Fibroblast of pulmonary artery (primary cell): ENCODE measurements around the gene ABCC6.
"Not testable (repeated sequence)": the region's sequence is repeated elsewhere in the genome, so short reads cannot be mapped to it uniquely, and the experiment has no call there.

Experiments
- DNase-seq: peaks from one replicate; pipeline ENCODE4 v3.0.0-alpha.2; 2010; ENCODE audit warnings: low read depth
- H3K4me3 ChIP-seq: replicated peaks from 2 replicates; pipeline ENCODE4 v1.5.1; 2011; ENCODE audit warnings: low read depth, mild to moderate bottlenecking, control low read depth, low read length, moderate library complexity

ABCC6 gene

GRCh38 chr16:16240667-16241066 is 17.4 kb upstream of the ABCC6 start:
- not testable (repeated sequence) for H3K4me3 ChIP-seq, DNase-seq

- not testable (repeated sequence) for DNase-seq, H3K4me3 ChIP-seq
These were observed 14.4 kb upstream of the ABCC6 start for GRCh38 chr16:16237738-16238137.

- not testable (repeated sequence) for H3K4me3 ChIP-seq, DNase-seq
These were observed 13.8 kb upstream of the ABCC6 start for GRCh38 chr16:16237071-16237470.

- DNase-seq, H3K4me3 ChIP-seq: not testable (repeated sequence)
These were observed 9.4 kb upstream of the ABCC6 start for GRCh38 chr16:16232692-16233061.

GRCh38 chr16:16223662-16224241 is 458 bp upstream of the ABCC6 start:
- DNase-seq, H3K4me3 ChIP-seq: not testable (repeated sequence)

- H3K4me3 ChIP-seq, DNase-seq: not testable (repeated sequence)
These were observed 1.9 kb downstream of the ABCC6 start for GRCh38 chr16:16221382-16221781.

GRCh38 chr16:16220449-16220848 is 2.8 kb downstream of the ABCC6 start:
- not testable (repeated sequence) for DNase-seq, H3K4me3 ChIP-seq

- not testable (repeated sequence) for DNase-seq, H3K4me3 ChIP-seq
These were observed 4.5 kb downstream of the ABCC6 start for GRCh38 chr16:16218787-16219186.

- not testable (repeated sequence) for H3K4me3 ChIP-seq, DNase-seq
These were observed 4.9 kb downstream of the ABCC6 start for GRCh38 chr16:16218349-16218748.

GRCh38 chr16:16213863-16214293 is 9.4 kb downstream of the ABCC6 start:
- H3K4me3 ChIP-seq = not testable (repeated sequence)
- DNase-seq = peak; percentile 66

GRCh38 chr16:16211404-16211803 is 11.9 kb downstream of the ABCC6 start:
- not testable (repeated sequence) for DNase-seq, H3K4me3 ChIP-seq

- not testable (repeated sequence) for H3K4me3 ChIP-seq, DNase-seq
These were observed 14.8 kb downstream of the ABCC6 start for GRCh38 chr16:16208461-16208860.

GRCh38 chr16:16207787-16208334 is 15.4 kb downstream of the ABCC6 start:
- DNase-seq, H3K4me3 ChIP-seq: not testable (repeated sequence)

GRCh38 chr16:16207097-16207786 is 16.1 kb downstream of the ABCC6 start:
- DNase-seq = not testable (repeated sequence)

GRCh38 chr16:16205864-16206263 is 17.4 kb downstream of the ABCC6 start:
- DNase-seq, H3K4me3 ChIP-seq: not testable (repeated sequence)

More at GRCh38 chr16:16207097-16207786, 16.1 kb downstream of the ABCC6 start:
- H3K4me3 ChIP-seq = not testable (repeated sequence)

- not testable (repeated sequence) for H3K4me3 ChIP-seq, DNase-seq
These were observed 18.7 kb downstream of the ABCC6 start for GRCh38 chr16:16204552-16204951.

- DNase-seq, H3K4me3 ChIP-seq: not testable (repeated sequence)
These were observed 19.8 kb downstream of the ABCC6 start for GRCh38 chr16:16203494-16203893.
